HepG2 (cell line): ENCODE measurements around the gene C20orf96. TPM values are rescaled to one million over a fixed set of nuclear protein-coding genes. Genes with fewer than 3 reads are reported as not detected.

Experiments used
- BORCS8-MEF2B ChIP-seq: sonication (generic); formaldehyde crosslinking; IDR thresholded peaks from 2 replicates; pipeline ENCODE4 v1.8.0; 2022; ENCODE audit warnings: mild to moderate bottlenecking, missing genetic modification reagents
- CENPX ChIP-seq: sonication (generic); formaldehyde crosslinking; IDR thresholded peaks from 2 replicates; pipeline ENCODE4 v1.9.0; 2021; ENCODE audit warnings: mild to moderate bottlenecking, missing genetic modification reagents, moderate library complexity
- ESRRA ChIP-seq: sonication (generic); formaldehyde crosslinking; IDR thresholded peaks from 2 replicates; pipeline ENCODE4 v1.5.1; 2020; ENCODE audit warnings: mild to moderate bottlenecking, low read depth, missing genetic modification reagents
- HNRNPH1 ChIP-seq: fragments of 200-400 bp; formaldehyde crosslinking; optimal IDR thresholded peaks from 2 replicates; pipeline ENCODE3; 2017; ENCODE audit warnings: mild to moderate bottlenecking, low read depth, low read length
- PHF20 ChIP-seq: sonication (generic); formaldehyde crosslinking; IDR thresholded peaks from 2 replicates; pipeline ENCODE4 v1.5.0; 2020; ENCODE audit warnings: mild to moderate bottlenecking, missing genetic modification reagents
- TAF1 ChIP-seq: sonication (generic); formaldehyde crosslinking; IDR thresholded peaks from 2 replicates; pipeline ENCODE4 v1.4.0; 2020; ENCODE audit warnings: missing genetic modification reagents
- TCF7L2 ChIP-seq: IDR thresholded peaks from 2 replicates; pipeline ENCODE4 v1.6.1; 2011; ENCODE audit warnings: mild to moderate bottlenecking, low read depth, low read length, moderate library complexity
- ZHX1 ChIP-seq: sonication (generic); formaldehyde crosslinking; IDR thresholded peaks from 2 replicates; pipeline ENCODE4 v1.8.1; 2022; ENCODE audit warnings: low read depth, mild to moderate bottlenecking, missing genetic modification reagents
- ZNF367 ChIP-seq: sonication (generic); formaldehyde crosslinking; IDR thresholded peaks from 2 replicates; pipeline ENCODE4 v1.4.0; 2020; ENCODE audit warnings: missing genetic modification reagents, borderline replicate concordance
- ZNF672 ChIP-seq: sonication (generic); formaldehyde crosslinking; IDR thresholded peaks from 2 replicates; pipeline ENCODE4 v1.8.1; 2022; ENCODE audit warnings: missing genetic modification reagents
- polyA plus RNA-seq, 8 experiments: library from polyadenylated mRNA; depleted of rRNA in 3 of 8; stranded (reverse) in 7 of 8; unstranded in 1 of 8; fragments of >200 nt; fragmentation: Illumina TruSeq in 4 of 8; extraction: Trizol in 4 of 8; gene quantifications; 2 replicates each; pipeline versions ENCODE4 v1.2.1 to v1.2.3, GENCODE V29; 2011 to 2016; ENCODE audit warnings: low read depth in 4 of 8, missing spikeins in 1 of 8, mixed read lengths in 1 of 8; ENCODE audit not compliant: insufficient read depth in 1 of 8
- total RNA-seq, 5 experiments: library from RNA; depleted of rRNA; stranded (reverse); fragments of >200 nt; fragmentation: Illumina TruSeq; extraction: Trizol; gene quantifications; 2 replicates each; pipeline ENCODE4 v1.2.3, GENCODE V29; 2016; ENCODE audit warnings: low read depth in 1 of 5
- TF ChIP-seq, protein P1 (sequence below): IDR thresholded peaks from 2 replicates; pipeline ENCODE4 v1.6.1; 2016; ENCODE audit warnings: missing compliant biosample characterization, missing genetic modification reagents, borderline replicate concordance
- TF ChIP-seq, protein P2 (sequence below), 2 experiments: fragments of 450-650 bp in 1 of 2; sonication (generic) in 1 of 2; formaldehyde crosslinking in 1 of 2; IDR thresholded peaks; 2 replicates each; pipeline versions ENCODE4 v1.6.1 to v1.8.0; 2016 to 2022; ENCODE audit warnings: antibody characterized with exemption in 1 of 2, mild to moderate bottlenecking in 1 of 2, missing genetic modification reagents in 1 of 2
- TF ChIP-seq, protein P3 (sequence below): sonication (generic); formaldehyde crosslinking; IDR thresholded peaks from 2 replicates; pipeline ENCODE4 v1.4.0; 2020; ENCODE audit warnings: missing genetic modification reagents, borderline replicate concordance

C20orf96 gene
- total and polyA plus RNA-seq, 2 of the 13 experiments (the other 11 are each of a cell fraction or from before 2014, with no cell fraction given): 3.8 to 20.6 TPM

- TF ChIP-seq, protein P1, sequence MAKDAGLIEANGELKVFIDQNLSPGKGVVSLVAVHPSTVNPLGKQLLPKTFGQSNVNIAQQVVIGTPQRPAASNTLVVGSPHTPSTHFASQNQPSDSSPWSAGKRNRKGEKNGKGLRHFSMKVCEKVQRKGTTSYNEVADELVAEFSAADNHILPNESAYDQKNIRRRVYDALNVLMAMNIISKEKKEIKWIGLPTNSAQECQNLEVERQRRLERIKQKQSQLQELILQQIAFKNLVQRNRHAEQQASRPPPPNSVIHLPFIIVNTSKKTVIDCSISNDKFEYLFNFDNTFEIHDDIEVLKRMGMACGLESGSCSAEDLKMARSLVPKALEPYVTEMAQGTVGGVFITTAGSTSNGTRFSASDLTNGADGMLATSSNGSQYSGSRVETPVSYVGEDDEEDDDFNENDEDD (CRISPR knock-in tag): no peak
- TF ChIP-seq, protein P2, sequence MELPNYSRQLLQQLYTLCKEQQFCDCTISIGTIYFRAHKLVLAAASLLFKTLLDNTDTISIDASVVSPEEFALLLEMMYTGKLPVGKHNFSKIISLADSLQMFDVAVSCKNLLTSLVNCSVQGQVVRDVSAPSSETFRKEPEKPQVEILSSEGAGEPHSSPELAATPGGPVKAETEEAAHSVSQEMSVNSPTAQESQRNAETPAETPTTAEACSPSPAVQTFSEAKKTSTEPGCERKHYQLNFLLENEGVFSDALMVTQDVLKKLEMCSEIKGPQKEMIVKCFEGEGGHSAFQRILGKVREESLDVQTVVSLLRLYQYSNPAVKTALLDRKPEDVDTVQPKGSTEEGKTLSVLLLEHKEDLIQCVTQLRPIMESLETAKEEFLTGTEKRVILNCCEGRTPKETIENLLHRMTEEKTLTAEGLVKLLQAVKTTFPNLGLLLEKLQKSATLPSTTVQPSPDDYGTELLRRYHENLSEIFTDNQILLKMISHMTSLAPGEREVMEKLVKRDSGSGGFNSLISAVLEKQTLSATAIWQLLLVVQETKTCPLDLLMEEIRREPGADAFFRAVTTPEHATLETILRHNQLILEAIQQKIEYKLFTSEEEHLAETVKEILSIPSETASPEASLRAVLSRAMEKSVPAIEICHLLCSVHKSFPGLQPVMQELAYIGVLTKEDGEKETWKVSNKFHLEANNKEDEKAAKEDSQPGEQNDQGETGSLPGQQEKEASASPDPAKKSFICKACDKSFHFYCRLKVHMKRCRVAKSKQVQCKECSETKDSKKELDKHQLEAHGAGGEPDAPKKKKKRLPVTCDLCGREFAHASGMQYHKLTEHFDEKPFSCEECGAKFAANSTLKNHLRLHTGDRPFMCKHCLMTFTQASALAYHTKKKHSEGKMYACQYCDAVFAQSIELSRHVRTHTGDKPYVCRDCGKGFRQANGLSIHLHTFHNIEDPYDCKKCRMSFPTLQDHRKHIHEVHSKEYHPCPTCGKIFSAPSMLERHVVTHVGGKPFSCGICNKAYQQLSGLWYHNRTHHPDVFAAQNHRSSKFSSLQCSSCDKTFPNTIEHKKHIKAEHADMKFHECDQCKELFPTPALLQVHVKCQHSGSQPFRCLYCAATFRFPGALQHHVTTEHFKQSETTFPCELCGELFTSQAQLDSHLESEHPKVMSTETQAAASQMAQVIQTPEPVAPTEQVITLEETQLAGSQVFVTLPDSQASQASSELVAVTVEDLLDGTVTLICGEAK (IDR thresholded peaks at IDR 0.05): no peak
- TF ChIP-seq, protein P2 (CRISPR knock-in tag; IDR thresholded peaks at IDR 0.05): no peak
- no peak for TF ChIP-seq PHF20
- no peak for TF ChIP-seq HNRNPH1
- TF ChIP-seq ZHX1 (CRISPR knock-in tag): no peak
- no peak for TF ChIP-seq CENPX (CRISPR knock-in tag)
- TF ChIP-seq ZNF672: no peak
- no peak for TF ChIP-seq ZNF367 (CRISPR knock-in tag)
- TF ChIP-seq, protein P3, sequence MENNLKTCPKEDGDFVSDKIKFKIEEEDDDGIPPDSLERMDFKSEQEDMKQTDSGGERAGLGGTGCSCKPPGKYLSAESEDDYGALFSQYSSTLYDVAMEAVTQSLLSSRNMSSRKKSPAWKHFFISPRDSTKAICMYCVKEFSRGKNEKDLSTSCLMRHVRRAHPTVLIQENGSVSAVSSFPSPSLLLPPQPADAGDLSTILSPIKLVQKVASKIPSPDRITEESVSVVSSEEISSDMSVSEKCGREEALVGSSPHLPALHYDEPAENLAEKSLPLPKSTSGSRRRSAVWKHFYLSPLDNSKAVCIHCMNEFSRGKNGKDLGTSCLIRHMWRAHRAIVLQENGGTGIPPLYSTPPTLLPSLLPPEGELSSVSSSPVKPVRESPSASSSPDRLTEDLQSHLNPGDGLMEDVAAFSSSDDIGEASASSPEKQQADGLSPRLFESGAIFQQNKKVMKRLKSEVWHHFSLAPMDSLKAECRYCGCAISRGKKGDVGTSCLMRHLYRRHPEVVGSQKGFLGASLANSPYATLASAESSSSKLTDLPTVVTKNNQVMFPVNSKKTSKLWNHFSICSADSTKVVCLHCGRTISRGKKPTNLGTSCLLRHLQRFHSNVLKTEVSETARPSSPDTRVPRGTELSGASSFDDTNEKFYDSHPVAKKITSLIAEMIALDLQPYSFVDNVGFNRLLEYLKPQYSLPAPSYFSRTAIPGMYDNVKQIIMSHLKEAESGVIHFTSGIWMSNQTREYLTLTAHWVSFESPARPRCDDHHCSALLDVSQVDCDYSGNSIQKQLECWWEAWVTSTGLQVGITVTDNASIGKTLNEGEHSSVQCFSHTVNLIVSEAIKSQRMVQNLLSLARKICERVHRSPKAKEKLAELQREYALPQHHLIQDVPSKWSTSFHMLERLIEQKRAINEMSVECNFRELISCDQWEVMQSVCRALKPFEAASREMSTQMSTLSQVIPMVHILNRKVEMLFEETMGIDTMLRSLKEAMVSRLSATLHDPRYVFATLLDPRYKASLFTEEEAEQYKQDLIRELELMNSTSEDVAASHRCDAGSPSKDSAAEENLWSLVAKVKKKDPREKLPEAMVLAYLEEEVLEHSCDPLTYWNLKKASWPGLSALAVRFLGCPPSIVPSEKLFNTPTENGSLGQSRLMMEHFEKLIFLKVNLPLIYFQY: no peak
- 0 out of 2 replicates have a peak, but pooled peaks have one; percentile 3 for TF ChIP-seq TAF1
- TF ChIP-seq BORCS8-MEF2B (CRISPR knock-in tag): no peak
- no peak for TF ChIP-seq ESRRA (CRISPR knock-in tag)
- TF ChIP-seq TCF7L2: no peak
Observed at GRCh38 chr20:329851-330232, 39.3 kb upstream of the C20orf96 start (continued).
